Dermis microvascular lymphatic vessel endothelial cell (primary cell): ENCODE results near the gene KCNK16. TPM values are rescaled to one million over a fixed set of nuclear protein-coding genes. Genes with fewer than 3 reads are reported as not detected.

ENCODE experiments used
- DNase-seq, 2 donors: peaks; one replicate each; pipeline versions ENCODE4 v3.0.0 to v3.0.0-alpha.2; 2010; ENCODE audit warnings: low read depth in 2 of 2
- total RNA-seq: library from RNA; depleted of rRNA; stranded (reverse); fragments of >200 nt; gene quantifications from 2 replicates; pipeline ENCODE4 v1.2.1, GENCODE V29; 2014

Gene KCNK16
- not detected in 2 replicates for total RNA-seq

DNA sequence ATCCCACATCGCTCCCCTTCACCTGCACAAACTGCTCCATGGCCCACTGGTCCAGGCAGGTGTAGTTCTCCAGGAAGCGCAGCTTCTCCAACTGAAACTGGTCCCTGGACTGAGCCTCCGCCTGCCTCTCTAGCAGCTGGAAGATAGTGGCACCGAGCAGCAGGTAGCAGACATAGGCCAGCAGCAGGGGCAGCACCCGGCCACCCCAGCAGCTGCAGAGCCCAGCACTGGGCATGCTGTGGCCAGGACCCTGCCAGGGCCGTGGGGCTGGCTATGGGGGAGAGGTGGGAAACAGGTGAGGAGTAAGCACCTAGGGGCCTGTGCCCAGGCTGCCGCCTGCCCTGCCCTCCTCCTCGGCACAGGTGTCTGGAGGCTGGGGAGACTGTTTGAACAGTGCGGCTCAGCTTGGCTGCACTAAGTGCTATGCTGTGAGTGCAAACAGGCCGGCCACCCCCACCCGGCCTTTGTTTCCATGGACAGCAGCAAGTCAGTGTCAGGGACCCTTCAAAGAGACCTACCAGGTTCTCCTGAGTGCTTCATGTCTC is at the start of gene KCNK16:
Gene KCNK16 (minus strand): TSS at position 397 of the 545 bp plus-strand sequence. CDS start 162 bp downstream, at position 235.
- DNase-seq: no peak

DNA sequence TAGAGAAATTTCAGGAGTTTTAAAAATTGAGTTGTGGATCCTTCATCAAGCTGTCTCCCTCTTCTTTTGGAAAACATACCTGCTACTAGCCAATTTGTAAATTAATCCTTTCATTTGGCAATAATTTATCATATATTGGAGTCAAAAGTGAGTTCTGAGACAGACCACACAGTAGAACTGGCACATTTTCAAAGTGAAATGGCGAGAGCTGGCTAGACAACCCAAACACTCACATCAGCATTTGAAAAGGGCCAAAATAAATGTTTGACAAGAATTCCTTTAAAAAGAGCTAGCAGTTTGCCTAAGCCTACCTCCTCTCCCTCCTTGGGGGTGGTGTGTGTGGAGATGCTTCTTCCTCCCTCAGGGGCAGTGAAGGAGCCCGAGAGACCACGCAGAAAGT is 47.9 kb upstream of the KCNK16 start:
- no peak for DNase-seq

DNA sequence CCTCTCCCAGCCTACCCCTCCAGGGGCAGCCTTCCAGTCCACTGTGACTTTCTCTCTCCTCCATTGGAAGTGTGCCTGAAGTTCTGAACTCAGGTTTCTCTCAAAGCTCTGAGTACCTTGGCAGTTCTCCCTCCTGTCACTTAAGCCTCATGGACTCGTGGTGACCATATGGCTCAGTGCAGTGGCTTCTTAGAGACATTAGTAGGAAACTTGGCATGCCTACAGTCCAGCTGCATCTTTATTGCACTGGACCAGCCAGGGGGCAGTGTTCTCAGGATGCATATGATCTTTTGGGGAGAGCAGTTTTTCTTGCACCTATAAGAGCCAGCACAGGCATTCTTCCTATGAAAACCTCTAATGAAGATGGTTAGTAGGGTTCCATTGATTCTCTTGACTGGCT is 47.5 kb upstream of the KCNK16 start:
- no peak for DNase-seq

DNA sequence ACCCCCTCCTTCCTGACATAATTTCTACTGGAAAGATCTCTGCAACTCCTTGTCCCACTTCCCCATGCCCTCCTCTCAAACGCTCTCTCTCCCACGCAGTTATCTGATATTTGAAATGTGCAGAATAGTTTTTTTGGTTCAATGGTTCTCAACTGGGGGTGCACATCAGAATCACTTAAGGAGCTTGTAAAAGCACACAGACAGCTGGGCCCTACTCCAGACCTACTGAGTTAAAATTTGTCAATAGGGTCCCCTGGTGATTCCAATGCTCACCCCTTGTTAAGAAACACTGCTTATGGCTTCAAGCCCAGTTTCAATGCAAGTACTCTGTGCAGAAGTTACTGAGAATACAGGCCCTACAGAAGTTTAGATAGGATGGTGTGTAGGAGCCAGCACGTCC is 45.2 kb upstream of the KCNK16 start:
- no peak for DNase-seq

DNA sequence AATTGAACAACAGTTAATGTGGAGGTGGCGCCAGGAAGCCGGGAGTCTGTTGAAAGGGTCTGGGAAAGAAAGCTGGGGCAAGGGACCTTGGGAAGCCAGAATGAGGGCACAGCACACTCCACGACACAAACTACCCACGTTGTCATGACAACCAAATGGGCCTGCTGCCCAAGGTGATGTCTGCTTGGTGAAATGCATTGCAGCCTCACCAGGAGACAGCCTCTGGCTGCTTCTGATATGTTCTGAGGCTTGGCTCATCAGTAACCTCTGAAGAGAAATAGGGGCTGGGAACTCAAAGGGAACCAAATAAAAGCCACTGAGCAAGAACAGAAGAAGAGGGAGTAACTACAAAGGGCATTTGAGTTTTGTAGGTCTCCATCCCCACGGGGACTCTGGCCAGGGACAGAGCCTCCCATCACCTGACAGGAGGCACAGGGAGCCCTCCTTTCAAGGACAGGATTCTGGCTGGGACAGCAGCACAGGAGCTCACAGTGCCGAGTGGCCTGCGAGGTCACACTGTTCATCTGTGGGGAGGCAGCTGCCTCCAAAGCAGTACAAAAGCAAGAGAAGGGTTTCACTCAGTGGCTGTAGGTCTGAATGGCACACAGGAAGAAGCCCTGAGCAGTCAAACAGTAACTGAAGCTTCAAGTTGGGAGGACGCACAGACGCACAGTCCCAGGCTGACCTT is 44.6 kb upstream of the KCNK16 start:
- DNase-seq: no peak

DNA sequence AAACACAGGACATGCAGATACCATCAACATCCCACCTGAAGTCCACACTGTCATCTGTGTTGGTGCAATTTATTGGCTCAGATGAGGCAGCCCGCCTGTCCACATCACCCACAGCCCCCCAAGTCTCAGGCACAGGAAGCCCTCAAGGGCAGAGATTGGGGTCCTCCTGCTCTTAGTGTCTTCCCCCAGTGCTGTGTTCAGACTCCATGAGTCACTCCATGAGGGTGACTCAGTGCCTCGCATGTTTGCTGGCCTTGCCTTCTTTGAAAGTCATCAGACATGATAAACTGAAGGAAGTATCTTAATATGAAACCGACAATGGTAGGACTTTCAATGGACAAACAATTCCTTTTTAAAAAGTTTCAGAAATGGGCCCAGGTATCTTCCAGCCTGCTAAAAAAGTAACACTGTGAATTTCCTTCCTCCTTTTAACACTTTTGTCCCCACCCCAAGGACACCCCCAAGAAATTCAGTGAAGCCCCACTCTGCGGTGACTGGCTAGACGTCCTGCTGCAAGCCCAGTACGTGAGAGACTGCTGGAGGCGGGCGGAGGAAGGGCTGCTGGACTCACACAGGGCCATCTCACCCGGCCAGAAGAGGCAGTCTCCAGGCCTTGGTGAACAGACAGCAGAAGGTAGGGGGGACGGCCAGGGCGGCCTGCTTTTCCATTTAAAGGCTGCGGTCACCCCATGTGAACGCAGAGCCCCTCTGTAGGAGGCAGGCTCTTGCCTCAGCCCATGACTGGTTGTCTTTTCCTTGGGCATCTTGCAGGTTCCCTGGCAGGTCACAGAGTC is 43.0 kb upstream of the KCNK16 start:
- no peak for DNase-seq

DNA sequence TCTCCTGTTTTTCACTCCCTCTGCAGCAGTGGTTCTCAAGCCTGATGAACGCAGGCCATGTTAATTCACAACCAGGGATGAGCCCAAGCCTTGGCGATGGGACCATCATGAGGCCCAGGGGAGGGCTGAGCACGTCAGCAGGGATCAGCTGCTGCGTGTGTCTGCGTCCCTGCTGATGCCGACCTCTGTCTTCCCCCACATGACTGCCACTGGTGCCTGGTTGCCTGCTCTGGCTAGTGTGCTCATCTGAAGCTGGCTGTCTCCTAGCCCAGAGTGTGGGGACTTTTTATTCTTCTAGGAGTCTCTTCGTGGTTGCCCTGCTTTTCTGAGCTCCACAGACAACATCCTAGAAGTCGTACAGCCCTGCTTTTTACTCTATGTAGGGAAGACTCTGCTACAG is 40.8 kb upstream of the KCNK16 start:
- no peak for DNase-seq

DNA sequence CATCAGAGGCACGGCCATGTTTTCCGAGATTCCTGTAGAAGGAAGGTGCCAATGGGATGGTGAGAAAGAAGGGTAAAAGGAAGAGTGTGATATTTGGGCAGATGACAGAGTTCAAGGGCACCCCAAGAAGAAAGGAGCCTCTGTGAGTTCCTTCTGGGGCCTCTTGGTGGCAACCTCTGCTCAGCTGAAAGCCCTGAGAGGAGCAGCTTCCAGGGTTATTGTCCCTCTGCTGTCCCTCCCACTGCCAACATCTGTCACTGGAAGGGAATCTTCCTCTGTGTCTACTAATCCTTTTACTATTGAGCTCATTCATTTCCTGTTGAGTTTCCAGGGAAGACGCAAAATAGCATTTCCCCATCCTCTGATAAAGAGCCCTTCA is 40.0 kb upstream of the KCNK16 start:
- DNase-seq: no peak

DNA sequence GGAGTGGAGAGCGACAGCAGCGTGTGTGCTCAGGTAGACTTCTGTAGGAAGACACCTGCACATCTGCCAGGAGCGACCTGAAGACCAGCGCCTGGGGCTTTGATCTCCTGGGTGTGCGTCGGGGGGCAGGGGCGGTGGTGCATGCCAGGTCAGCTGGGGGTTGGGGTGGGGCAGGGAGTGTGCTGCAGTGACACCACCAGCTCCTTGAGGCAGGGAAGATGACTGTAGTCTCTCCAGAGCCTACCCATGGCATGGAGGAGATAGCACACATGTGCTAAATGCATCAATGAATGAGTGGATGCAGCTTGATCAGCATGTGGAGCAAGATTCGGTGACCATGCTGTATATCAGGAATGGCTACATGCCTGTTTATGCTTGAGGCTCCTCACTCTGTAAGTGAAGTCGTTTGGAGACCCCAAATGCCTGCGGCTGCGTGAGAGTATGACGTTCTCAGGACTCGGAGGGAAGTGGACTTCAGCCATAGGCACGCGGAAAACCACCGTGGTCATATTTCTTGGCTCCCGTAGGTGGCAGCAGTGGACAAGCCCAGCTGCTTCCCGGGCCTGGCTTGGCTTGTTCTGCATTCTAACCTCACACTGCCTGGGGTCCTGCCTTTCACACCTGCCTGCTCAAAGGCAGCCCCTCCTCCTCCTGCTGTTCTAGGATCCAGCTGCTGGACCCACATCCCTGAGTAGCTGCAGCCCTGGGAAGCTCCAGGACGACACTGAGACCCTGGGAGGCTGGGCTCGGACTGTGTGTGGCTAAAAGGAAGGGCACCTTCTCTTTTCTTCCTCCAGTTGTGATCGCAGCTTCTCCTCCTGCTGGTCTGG is 39.4 kb upstream of the KCNK16 start:
- DNase-seq: peak; percentile 29 to 64

DNA sequence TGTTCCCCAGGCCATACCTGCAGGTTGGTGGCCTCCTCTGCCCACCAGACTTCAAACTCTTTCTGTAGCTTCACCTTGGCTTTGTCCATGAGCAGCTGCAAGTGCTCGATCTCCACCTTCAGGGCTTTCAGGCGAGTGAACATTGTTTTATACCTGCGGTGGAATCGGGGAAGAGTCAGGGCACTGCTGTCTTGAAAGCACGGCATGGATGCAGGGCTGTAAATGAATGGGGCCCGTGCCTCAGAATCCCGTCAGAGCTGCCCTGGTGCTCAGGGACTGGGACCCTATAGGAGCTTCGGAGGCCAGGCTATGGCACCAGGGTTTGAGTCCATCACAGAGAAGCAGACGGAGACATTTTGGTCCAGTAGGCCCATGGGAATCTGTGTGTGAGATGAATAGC is 37.9 kb upstream of the KCNK16 start:
- DNase-seq: no peak

DNA sequence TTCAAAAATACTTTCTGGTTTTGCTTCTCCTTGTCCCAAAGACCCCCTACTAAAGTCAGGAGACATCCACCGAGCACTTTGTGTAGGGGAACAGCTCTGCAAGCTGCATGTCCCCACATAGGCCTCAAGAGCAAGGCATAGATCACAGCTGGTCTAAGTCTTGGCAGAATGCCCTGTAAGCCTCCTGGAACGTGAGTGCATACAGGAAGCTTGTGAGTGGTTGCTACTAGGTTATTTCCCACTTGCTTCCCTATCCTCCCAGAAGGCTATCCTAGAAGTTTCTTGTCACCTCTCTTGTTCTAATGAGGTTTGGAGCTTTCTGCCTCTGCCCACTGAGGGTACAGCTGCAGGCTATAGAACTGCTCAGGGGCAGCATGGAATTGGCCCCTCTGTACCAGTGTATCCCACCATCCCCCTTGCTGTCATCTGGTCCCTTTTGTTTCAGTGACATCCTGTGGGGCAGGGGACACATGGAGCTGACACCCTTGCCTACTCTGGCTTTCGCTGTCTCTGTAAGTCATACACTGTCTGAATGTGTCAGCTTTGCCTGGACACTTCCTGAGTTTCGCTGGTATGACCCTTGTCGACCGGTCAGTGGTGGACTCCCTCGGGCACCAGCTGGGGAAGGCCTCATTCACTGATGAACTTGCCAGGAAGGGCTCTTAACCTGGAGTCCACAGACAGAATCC is 35.6 kb upstream of the KCNK16 start:
- peak; percentile 32 to 81 for DNase-seq

DNA sequence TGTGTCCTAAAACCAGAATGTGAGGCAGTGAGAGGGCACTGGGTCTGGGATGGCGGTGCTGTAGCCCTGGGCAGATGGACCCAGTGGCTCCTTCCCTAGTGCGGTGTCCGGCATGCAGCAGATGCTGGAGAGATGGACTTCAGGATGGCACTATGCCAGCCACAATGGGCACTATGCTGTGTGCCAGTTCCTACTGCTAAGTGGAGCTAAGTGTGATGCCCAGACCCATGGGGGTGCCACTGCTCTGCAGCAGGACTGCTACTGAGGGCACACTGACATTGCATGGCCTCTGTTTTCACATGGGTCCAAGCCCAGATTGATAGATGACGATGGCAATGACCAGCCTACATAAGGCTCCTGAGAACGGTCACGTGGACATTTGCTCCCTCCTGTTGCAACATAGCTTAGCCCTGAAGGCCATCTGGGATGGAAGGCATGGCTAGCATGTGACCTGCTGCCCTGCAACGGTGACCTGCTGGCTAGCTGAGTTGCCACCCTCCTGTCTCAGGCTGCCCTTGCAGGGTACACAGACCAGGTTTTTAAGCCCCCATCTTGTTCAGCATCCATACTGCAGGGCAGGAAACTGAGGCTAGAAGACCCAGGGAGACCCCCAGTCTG is 31.3 kb upstream of the KCNK16 start:
- no peak for DNase-seq

DNA sequence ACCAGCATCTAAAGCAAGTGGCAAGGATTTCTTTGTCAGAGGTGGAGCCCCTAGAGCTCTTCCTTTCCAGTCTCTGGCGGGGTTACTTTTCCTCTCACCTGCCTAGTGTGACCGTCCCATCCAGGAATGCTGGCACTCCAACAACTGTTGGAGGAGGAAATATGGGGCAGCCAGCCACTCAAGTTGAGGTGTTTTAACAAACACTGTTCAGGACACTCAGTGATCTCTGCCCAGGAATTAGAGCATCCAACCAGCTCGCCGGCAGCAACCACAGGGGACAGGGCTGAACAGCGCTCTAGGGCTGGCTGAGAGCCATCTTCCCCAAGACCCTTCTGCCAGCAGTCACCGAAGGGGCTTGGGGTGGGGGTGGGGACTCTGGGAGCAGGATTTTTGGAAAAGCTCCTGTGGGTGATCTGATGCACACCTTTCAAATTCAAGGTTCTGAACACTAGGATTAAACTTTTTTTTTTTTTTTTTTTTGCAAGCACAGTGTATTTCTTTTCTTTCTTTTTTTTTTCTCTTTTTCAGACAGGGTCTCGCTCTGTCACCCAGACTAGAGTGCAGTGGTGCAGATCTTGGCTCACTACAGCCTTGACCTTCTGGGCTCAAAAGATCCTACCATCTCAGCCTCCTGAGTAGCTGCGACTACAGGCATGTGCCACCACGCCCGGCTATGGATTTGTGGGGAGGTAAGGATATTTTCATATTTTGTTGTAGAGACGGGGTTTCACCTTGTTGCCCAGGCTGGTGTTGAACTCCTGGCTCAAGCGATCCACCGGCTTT is 28.4 kb upstream of the KCNK16 start:
- DNase-seq: no peak

DNA sequence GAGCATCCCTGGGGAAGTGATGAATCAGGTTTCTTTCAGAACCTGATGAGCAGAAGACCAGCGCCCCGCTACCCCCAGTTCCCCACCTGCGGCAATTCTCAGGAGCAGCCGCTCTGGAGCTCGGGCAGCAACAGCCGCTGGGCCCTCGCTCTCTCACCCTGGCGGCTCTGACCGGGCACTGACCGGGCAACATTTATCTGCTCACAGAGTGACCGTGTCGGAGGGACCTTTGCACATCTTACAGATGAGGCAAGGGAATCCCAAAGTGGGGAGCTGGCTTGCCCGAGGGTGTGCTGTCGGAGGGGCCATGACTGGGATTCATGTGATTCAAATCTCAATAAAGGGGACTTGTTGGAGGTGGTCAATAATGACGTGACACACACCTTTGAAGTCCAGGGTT is 26.2 kb upstream of the KCNK16 start:
- DNase-seq: no peak

DNA sequence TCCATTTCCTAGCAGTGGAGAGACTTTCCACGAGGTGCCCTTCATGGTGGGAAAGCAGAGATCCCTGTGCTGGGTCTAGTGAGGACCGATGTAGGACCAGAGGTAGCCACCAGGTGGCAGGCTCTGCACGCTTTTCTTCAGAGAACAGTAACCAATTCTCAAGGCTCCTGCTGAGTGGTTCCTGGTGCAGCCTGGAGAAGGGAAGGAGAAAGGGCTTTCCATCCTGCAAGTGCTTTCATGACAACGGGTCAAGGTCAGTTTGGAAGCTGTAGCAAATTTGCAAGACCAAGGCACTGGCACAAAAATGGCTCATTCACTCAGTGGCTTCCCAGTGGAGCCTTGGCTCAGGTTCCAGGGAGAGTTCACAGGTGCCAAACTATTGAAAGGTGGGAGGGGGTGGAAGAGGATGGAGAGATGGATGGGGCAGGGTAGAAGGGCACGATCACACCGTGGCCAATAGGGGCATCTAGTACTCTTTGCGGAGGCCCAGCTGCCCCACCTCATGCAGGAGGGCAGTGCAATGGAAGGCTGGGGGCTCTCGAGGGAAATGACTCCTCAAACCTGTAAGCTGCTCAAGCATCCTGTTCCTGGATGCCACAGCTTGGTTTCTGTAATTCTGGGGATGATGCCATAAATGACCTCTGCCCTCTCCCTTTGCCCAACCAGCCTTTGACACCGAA is 25.5 kb upstream of the KCNK16 start:
- peak; percentile 14 to 56 for DNase-seq

DNA sequence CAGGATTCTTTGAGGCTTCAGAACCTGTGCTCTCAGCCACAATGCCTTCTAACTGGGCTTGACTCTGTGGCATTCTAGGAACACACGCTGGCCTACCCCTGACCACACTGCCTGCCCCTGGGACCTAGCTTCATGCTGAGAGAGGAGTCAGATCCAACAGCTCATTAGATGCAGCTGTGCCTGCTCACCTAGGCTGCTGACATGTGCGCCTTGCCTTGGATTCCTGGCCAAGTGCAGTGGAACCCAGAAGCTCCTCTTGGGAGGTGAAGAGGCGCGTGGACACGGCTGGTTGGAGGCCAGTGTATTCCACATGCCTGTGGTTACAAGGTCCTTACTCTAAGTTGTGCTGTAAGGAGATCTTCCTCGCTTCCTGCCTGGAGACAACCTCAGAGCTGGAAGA is 24.7 kb upstream of the KCNK16 start:
- DNase-seq: no peak

DNA sequence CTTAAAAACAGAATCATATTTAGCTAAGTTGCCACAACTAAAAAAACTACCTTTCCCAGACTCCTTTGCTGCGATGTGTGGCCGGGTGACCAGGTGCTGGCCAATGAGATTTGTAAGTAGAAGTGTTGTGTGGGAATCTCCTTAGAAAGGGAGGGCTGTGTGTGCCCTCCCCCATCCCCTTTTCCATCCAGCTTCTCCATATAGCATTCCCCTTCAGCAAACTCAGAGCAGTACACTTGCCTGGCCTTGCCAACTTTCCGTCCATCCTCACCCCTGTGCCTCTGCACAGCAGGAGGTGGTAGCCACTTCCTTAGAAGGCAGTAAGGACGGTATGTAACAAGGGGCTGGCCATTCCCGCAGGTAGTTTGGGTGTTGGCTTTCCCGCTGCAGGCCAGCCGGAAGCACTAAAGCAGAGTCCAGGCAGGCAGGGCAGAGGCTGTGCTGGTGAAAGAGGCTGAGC is 22.3 kb upstream of the KCNK16 start:
- no peak for DNase-seq

DNA sequence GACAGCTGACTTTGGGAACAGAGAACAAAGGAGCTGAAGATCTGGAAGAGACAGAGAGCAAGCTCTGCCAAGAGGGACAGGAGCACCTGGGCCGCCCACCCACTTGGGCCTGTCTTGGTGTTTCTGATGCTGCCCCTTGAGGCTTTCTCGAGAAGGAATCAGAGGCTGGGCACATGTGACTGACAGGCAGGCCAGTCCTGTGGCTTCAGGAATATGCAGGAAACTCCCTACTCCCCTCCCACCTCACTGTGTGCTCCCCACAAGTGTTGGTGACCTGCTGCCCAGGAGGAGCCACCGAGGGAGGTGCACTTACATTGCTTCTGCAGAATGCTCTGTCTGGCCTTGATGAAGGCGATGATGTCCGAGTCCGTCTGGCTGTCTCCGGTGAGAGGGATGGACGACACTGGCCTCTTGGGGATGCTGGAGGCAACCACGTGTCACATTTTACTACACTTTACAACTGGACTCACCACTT is 20.9 kb upstream of the KCNK16 start:
- no peak for DNase-seq

DNA sequence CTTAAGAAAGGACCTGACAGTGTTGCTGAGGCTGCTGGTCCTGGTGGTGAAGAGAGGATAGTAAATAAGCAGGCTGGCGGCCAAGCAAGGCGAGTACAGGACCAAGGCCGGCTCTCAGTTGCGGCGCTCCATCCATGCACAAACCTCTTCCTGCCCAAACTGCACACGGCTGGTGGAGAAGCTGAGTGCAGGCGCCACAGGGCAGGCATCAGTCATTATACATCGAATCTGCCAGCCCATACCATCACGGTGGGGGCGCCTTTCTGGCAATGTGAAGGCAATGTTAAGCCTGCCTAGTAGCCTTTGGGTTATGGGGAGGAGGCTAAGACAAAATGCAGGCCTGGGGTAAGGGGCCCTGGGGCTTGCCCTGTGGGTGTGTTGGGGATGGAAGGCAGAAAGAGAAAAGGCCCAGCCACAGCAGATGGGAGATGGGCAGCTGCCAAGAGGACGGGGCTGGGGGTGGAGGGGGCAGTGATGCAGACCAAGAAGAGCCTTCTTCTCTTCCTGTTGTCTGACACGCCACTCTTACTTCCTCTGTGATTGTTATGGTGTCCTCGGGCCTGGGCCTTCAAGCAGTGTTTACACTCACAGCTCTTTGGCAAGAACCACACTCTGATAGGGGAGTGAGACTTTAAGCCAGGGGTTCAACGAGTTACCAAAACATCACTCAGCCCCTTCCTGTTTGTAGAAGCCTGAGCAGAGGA is 20.3 kb upstream of the KCNK16 start:
- no peak for DNase-seq
